ENCODE data around the gene SUGCT.
"Not testable (repeated sequence)": the region's sequence is repeated elsewhere in the genome, so short reads cannot be mapped to it uniquely, and the experiment has no call there.

The SUGCT gene

DNA sequence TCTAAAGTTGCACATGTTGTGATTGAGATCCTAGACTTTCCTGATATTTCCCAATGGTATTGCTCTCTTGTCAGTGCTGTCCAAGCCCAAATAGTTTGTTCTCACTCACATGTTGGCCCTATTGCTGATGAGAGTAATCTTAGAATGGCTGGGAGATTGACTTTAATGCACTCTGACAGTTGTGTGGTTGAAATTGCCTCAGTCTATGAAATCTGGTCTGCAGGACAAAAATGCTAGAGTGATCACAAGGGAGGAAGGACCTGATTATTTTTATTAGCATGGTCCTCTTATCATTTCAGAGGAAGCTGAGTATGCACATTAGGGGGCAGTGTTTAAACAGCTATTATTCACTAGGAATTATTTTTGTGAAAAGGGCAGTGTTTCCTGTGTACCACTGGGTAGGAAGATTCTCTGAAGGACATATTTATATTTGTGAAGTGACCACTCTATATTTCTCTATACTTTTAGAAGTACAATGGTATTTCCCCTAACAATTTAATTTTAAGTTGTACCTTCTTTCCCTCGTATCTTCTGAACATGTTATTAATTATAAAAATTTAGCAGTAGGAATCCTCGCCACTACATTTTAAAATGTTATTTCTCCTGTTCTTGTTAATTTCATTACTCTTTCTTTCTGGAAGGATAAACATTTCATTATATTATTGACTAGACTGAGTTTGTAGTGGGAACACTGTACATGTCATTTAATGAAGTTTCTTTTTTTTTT lies 64.4 kb downstream of the SUGCT start:
- no peak for DNase-seq (ENCODE audit: low read depth in 3 of 3)

DNA sequence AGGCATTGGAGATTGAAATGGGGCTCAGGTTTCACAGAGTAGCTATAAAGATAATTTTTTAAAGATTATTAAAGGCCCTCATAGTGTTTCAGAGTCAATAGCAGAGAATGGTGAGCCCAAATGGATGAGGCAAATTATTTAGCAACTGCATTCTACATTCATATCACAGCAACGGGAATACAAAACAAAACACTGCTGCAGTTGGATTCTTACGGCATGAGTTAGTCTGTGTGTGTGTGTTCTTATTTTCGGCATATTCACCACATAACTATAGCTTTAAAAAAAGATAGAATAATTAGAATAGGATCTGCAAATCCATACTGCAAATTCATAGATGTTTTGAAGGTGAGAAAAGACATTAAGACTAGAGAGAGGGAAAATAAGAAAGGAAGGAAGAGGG lies 66.0 kb downstream of the SUGCT start:
- DNase-seq (ENCODE audit: low read depth in 3 of 3): no peak

DNA sequence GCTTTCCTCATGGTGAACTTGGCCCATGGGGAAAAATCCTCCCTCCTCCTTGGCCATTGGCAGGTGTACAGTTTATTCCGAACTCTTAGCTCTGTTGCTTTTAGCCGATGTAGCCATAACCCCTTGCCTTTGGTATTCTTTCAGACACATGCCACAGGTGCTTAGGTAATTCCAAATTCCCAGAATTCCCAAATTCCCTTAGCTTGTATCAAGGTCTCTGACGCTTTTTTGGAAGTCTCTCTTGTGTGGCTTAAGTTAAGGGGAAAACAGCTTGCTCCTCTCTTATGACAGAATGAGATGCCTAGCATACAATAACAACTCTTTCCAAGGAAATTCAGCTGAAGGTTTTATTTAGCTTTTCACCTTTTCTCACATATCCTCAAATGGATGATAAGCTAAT lies 68.0 kb downstream of the SUGCT start:
- no peak for DNase-seq (ENCODE audit: low read depth in 3 of 3)

DNA sequence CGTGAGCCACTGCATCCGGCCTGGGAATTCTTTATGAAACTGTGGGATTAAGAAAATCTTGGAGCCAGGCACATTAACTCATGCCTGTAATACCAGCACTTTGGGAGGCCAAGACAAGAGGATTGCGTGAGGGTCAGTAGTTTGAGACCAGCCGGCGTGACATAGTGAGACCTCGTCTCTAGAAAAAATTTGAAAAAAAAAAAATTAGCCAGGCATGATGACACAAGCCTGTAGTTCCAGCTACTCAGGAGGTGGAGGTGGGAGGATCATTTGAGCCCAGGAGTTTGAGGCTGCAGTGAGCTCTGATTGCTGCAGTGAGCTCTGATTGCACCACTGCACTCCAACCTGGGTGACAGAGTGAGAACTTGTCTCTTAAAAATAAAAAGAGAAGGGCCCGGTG lies 69.8 kb downstream of the SUGCT start:
- no peak for DNase-seq (ENCODE audit: low read depth in 3 of 3)

DNA sequence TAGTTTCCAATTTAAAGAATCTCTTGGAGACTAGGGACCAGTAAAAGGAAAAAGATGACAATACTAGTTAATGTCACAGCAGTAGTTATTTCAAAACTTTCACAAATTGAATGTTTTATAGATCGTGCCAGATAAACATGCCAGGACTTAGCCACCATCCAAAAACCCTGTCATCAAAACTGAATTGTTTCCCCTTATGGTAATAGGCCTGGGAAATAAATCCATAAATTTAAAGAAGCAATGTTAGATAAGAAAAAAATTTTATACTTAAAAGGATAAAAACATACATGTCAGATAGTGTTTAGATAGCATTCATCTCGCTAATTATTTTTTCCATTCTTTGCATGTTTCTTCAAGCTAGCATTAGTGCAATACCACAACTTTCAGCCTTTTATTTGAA lies 71.2 kb downstream of the SUGCT start:
- no peak for DNase-seq (ENCODE audit: low read depth in 3 of 3)

DNA sequence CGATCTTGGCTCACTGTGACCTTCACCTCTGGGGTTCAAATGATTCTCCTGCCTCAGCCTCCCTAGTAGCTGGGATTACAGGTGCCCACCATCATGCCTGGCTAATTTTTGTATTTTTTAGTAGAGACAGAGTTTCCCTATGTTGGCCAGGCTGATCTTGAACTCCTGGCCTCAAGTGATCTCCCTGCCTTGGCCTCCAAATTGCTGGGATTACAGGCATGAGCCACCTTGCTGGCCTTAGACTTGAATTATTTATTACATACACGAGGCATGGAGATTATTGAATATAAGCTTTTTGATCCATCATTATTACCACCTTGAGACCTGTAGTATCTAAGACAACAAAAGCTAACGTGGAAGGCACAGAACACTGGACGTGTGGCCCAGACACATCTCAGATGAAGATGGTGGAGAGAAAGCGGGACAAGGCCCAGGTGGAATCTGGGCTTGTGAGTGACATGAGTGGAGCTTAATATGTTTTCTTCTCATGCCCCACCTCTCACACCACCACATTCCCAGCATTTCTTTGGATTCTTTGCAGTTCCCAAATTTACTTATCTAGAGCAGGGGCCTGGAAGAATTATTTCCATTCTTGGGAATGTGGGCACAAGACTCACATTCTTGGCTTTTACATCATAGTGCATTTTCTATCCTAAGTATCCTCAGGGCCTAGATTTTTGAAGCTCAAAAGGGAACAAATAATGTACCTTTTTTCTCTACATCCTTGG lies 76.6 kb downstream of the SUGCT start:
- DNase-seq (ENCODE audit: low read depth in 3 of 3): no peak

DNA sequence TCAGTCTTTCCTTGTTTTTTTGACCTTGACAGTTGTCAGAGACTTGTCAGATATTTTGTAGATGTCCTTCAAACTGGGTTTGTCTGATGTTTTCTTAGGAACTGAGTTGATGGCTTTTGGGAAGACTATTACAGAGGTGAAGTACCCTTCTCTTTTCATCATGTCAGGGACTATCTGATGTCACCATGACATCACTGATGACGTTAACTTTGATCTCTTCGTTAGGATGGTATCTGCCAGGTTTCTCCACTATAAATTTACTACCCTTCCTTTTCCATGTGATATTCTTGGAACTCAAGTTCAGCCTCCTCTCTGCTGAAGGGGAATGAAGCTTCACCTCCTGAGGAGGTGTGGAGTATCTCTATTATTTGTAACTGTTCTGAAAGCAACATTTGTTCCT lies 78.5 kb downstream of the SUGCT start:
- no peak for DNase-seq (ENCODE audit: low read depth in 3 of 3)

DNA sequence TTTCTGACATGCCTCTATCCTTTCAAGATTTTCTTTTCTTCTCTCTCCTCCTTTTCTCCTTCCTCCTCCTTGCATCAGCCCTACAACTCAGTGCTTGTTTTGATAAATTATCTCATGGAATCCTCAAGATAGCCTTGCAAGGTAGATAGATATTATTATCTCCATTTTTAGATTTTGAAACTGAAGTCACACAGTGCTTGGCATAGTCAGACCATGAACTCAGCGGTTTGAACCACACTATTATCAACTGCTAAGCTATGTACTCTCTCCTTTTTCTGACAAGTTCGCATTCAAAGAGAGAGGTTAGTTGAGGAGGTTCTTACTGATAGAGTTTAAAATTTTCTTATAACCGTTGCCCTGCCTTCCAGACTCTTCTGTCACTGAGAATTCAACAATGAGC lies 79.1 kb downstream of the SUGCT start:
- no peak for DNase-seq (ENCODE audit: low read depth in 3 of 3)

DNA sequence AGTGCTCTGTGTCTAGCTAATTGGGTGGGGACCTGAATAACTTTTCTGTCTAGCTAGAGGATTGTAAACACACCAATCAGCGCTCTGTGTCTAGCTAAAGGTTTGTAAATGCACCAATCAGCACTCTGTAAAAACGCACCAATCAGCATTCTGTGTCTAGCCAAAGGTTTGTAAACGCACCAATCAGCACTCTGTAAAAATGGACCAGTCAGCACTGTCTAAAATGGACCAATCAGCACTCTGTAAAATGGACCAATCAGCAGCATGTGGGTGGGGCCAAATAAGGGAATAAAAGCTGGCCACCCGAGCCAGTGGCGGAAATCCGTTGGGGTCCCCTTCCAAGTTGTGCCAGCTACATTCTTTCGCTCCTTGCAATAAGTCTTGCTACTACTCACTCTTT lies 83.8 kb downstream of the SUGCT start:
- DNase-seq (ENCODE audit: low read depth in 3 of 3): not testable (repeated sequence)

DNA sequence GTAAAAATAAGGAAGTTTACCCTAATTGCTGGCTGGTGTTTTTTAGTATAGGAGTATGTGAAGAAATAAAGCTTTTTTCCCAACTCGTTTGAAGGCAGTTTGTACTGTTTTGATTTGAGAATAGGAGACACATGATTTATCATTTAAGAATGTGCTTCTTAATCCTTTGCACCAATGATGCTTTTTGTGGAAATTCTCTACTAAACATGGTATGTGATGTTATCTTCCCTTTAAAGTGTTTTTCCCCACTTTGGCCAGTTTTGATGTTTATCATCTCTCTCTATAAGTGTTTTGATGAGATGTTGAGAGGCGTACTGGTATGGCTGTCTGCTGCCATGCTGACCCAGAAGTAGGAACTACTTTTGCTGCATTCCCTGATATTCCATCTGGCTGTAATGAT lies 85.1 kb downstream of the SUGCT start:
- no peak for DNase-seq (ENCODE audit: low read depth in 3 of 3)

DNA sequence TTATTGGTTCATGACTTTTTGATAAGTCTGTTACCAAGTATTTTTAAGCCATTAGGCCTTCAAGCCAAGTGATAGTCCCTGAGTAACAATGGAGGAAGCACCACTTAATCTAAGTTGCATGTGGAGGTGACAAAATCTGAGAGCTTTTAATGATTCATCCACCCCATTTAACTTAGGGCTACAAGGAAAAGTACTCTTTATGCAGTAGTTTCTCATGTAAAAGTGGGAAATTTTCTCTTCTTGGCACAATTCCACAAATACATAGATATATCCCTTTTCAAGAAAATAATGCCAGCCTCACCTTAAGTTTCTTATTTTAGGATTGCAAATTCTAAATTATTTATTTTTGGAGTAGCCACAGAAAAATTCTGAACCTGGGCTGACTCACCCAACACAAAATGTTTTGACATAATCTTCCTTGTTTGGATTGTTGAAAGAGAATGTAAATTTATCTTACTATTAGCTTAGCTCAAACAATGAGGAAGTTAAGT lies 85.7 kb downstream of the SUGCT start:
- no peak for DNase-seq (ENCODE audit: low read depth in 3 of 3)

DNA sequence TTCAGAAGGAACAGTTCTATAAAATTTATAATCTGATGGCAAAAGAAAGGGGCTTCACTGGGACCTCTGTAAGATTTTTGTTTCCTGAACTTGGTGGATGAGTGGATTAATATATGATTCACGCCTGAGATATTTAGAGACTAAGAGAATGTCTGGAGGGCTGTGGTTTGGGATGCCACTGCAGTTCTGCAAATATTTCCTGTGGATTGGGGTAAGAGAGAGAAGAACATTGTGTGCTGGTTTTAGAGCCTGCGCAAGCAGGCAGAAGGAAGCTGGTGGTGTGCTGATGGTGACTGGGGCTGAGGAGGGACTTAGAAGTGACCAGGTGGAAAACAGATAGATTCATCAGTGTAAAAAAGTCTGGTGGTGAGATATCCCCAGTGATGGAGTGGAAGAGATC lies 87.0 kb downstream of the SUGCT start:
- DNase-seq (ENCODE audit: low read depth in 3 of 3): no peak

DNA sequence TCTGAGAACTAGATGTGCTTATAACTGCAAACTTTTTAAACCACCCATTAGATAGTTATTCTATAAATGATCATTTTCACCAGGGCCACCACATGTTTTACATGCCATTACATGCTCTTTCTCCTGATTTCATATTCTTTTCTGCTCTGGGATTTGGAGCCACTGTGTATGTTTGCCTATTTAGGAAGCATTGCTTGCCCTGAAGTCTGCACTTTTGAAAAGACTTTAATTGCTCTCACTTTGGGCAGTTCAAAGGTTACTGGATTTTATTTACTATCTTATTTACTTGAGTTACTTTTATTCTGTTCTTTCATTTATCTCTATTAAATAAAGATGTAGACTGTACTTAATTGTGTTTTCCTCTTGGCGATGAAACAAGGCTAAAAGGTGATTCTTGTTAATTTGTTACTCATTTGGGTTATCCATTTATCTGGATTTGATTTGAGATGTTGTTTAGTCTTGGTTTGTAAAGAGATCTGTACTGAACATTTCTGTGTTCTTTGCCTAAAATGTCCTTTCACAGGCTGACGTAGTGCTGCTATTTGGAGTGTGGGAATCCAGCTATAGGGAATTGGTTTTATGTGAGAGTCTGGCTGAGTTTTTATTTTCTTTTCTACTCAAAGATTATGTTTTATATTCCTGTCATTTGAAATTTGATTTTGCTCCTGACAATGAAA lies 88.8 kb downstream of the SUGCT start:
- no peak for DNase-seq (ENCODE audit: low read depth in 3 of 3)

DNA sequence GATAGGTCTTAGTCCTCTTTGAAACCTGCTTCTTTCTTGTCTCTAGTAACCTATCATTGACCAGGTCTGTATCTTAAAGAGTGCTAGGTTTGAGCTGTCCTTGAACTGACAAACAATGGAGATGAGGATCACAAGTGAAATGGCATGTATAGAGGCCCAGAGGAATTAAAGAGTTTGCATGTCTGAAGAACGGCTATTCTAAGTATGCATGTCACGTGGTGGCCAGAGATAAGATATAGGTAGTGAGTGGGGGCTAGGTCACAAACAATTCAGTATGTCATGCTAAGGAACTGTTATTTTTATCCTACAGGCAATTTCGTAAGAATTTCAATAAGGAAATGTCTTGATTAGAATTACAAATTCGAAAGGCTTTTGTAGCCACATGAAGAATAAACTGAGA lies 95.3 kb downstream of the SUGCT start:
- no peak for DNase-seq (ENCODE audit: low read depth in 3 of 3)

DNA sequence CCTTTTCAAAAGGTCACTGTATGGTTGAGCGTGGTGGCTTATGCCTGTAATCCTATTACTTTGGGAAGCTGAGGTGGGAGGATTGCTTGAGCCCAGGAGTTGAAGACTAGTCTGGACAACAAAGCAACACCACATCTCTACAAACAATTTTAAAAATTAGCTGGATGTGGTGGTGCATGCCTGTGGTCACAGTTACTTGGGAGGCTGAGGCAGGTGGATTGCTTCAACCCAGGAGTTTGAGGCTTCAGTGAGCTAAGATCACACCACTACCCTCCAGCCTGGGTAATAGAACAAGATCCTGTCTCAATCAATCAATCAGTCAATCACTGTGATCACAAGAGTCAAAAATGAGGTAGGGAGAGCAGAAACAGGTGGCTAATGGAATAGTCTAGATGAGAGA lies 97.0 kb downstream of the SUGCT start:
- DNase-seq (ENCODE audit: low read depth in 3 of 3): no peak

DNA sequence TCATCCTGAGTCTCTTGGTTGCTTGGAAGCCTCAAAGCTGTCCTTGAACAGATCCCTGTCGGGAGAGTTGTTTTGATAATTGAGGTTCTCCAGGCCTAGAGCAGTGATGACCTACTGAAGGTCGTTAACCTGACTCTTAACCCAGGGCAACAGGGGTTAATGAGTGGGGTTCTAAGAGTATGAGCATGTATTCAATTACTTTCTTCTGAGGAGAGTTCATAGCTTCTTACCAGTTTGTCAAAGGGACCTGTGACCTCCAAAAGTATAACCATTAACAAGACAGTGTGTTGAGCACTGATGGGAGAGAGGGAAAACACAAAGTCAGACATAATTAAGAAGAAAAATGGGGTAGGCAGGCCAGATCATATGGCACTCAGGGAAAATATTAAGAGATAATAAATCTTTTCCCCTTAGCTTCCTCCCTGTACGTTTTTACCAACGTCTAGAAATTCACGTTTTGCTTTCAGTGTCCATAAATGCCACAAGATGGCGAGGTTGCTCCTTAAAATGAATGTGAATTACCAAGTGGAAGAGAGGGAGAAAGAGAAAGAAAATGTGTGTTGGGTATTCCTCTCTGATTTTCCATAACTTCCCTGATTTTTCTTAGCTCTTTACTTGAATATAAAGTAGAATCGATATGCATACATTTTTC lies 97.6 kb downstream of the SUGCT start:
- no peak for DNase-seq (ENCODE audit: low read depth in 3 of 3)

DNA sequence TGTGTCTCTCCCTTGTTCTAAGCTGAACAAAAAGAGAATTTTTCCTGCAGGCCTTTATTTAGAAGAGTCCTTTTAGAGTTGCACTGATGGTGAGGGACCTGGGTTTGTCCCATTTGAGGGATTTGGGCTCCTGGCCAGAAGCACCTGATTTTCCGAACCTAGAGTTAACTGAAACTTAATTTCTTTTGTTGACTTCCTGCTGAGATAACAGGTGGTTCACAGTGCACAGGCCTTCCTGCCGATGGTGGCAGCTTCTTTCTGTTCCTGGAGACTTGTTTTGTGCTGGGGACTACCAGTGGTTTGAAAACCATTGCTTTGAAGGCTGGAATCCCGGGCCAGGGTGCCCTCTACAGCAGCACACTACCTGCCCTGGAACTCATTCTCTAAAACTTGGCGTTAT lies 99.2 kb downstream of the SUGCT start:
- DNase-seq (ENCODE audit: low read depth in 3 of 3): no peak

DNA sequence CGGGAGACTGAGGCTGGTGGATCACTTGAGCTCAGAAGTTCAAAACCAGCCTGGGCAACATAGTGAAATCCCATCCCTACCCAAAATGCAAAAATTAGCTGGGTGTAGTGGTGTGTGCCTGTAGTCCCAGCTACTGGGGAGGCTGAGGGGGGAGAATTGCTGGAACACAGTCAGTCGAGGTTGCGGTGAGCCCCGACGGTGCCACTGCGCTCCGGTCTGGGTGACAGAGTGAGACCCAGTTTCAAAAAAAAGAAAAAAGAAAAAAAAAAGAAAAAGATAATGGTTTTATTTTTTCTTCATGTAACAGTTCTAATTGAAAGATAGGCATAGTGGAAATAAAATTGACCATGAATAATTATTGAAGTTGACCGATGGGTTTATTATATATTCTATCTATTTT lies 99.9 kb downstream of the SUGCT start:
- no peak for DNase-seq (ENCODE audit: low read depth in 3 of 3)

DNA sequence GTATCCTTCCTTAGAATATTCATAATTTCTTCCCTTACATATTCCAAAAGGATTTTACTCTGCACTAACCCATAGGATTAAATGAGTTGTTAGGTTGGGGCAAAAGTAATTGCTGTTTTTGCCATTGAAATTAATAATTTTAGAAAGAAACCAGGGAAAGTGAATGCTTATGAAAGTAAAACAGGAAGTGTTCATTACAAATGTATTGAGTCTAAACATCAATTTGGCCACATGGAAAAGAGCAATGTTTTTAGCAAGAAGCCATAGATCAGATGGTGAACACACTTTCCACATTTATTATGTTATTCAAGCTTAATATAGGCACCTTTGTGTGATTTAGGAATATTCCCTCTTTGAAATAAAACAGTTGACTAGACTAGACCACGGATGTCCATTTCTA lies 102.9 kb downstream of the SUGCT start:
- DNase-seq (ENCODE audit: low read depth in 3 of 3): no peak

DNA sequence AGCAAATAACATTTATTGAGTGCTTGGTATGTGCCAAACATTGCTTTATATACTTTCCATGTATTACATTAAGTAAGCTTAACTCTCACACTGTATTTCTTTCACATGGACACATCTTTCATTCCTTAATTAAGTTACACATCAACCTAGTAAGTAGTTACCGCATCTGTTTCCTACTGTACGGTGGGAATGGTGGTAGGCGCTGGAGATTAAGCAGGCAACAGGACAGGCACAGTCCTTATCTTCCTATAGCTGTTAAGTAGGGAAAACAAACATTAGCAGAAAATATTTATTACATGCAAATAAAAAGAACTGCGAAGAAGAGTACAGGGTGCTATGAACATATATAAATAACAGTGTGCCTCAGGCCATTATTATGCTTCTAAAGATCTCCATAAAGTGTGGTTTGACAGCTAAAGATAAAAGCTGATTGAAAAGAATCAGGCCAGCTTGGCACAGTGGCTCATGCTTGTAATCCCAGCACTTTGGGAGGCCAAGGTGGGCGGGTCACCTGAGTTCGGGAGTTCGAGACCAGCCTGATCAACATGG lies 105.0 kb downstream of the SUGCT start:
- DNase-seq (ENCODE audit: low read depth in 3 of 3): no peak

DNA sequence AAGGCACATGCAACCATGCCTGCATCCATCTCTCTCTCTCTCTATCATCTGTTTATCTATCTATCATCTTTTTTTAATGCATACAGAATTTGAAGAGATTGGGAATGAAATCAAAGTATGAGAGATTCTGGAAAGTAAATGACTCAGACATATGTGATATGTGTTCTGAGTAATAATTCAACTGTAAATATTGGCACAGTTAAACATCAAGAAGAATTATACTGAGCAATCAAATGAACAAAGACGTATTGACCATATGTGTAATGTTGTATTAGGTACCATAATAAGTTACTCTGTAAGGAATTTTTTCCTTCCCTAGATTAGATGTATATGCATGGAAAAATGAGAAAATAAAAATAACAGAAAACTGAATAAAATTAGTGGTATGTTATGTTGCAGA lies 108.3 kb downstream of the SUGCT start:
- DNase-seq (ENCODE audit: low read depth in 3 of 3): no peak

DNA sequence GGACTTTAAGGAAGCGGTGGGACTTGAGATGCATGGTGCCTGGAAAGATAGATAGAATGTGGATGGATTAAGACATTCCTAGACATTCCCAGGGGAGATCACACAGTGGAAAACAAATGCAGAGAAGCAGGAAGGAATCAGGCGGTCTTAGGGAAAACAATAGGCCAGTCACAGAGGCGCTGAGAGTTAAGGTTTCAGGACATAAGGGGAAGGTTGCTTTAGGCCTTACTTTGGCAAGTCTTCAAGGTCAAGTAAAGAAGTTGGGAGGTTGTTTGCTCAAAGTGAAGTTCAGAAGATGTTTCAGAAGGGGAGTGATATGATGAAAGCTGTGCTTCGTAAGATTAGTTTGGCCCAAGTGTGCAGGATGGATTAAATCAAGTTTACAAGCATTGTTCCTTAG lies 109.4 kb downstream of the SUGCT start:
- no peak for DNase-seq (ENCODE audit: low read depth in 3 of 3)
